ENCODE data around the gene OR11A1.

DNA sequence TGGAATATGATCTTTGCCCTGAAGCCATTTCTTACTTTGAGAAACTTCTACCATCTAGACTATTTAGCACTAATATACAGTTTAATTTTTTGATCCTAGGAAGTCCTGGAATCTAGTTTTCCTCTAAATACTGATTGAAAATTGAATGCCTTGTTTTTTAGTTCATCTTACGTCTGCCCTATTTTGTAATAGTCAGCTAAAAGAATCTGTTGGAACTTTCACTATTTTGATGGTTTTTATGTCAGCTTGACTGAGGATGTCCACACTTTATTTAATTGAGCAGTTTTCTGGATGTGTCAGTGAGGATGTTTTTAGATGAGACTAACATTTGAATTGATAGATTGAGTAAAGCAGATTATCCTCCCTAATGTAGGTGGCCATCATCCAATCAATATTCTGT lies 53.1 kb downstream of the OR11A1 start:
- TF ChIP-seq POLR2A (IDR thresholded peaks at IDR 0.05; ENCODE audit: low read depth, low read length) (no peak), PAX5 (IDR thresholded peaks at IDR 0.05; ENCODE audit: insufficient read depth, low read length, severe bottlenecking) (no peak), TAF1 (IDR thresholded peaks at IDR 0.05; ENCODE audit: low read depth, low read length) (no peak), POLR2AphosphoS5 (IDR thresholded peaks at IDR 0.05; ENCODE audit: low read depth, low read length) (no peak), SPI1 (IDR thresholded peaks at IDR 0.05; ENCODE audit: low read depth, low read length) (no peak)

Measured in GM12891 (cell line).